NCI-H226 (cell line): ENCODE measurements around the gene PTGFRN.
"Not testable (repeated sequence)": the region's sequence is repeated elsewhere in the genome, so short reads cannot be mapped to it uniquely, and the experiment has no call there.

ENCODE experiments used
- DNase-seq: peaks from one replicate; pipeline ENCODE4 v3.0.0-alpha.2; 2015

The PTGFRN gene

GRCh38 chr1:116909512-116910378 is at the start of gene PTGFRN:
Gene PTGFRN (plus strand): TSS chr1:116909916. CDS start chr1:116910204, 288 bp downstream.
- DNase-seq: peak; percentile 33

DNA sequence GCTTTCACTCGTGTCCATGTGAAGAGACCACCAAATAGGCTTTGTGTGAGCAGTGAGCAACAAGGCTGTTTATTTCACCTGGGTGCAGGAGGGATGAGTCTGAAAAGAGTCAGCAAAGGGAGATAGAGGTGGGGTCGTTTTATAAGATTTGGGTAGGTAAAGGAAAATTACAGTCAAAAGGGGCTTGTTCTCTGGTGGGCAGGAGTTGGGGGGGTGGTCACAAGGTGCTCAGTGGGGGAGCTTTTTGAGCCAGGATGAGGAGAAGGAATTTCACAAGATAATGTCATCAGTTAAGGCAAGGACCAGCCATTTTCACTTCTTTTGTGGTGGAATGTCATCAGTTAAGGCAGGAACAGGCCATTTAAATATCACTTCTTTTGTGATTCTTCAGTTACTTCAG is 49.5 kb upstream of the PTGFRN start:
- not testable (repeated sequence) for DNase-seq

DNA sequence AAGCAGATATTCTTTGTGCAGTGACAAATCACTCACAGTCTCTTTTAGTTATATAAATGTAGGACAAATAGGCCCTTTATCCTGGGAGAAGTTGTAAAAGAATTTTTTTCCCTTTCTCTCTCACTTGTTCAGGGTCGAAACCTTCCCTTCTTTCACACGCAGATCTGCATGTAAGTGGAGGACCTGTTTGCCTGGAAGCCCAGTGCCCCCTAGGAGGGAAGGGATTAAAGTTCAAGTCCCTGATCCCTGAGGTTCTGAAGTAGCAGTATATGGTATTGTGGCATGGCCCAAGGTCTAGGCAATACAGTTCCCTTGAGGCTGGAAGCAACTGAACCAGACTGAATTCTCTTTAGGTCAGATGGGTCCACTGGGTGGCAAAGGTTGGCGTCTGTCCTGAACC is 48.6 kb upstream of the PTGFRN start:
- no peak for DNase-seq

- DNase-seq: not testable (repeated sequence)
Observed at GRCh38 chr1:116863031-116863430, 46.7 kb upstream of the PTGFRN start.

DNA sequence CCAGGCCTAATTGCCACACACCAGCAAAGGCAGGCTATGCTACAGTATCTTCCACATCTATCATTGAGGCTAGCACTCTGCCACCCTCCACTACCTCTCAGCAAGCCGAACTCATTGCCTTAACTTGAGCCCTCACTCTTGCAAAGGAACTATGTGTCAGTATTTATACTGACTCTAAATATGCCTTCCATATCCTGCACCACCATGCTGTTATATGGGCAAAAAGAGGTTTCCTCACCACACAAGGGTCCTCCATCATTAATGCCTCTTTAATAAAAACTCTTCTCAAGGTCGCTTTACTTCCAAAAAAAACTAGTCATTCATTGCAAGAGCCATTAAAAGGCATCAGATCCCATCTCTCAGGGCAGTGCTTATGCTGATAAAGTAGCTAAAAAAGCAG is 43.2 kb upstream of the PTGFRN start:
- not testable (repeated sequence) for DNase-seq

DNA sequence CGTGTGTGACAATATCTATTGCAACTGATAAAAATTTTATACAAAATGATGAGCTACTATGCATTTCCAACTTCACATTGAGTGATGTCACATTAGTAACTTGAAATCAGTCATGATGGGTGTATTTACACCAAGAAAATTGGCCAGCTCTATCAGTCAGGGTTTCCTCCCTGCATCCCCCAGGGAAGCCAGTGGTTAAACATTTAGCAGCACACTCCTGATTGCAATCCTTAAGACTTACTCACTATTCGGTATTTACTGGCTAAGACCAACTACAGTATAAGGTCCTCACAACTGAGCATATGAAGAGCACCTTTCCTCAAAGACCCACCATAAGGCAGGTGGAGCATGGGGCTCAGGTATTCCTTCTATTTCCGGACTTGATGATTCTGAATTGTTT is 41.3 kb upstream of the PTGFRN start:
- peak; percentile 54 for DNase-seq

- DNase-seq: no peak
Observed at GRCh38 chr1:116869611-116870010, 40.1 kb upstream of the PTGFRN start.

GRCh38 chr1:116870300-116870699 is 39.4 kb upstream of the PTGFRN start:
- no peak for DNase-seq

GRCh38 chr1:116871779-116872146 is 38.0 kb upstream of the PTGFRN start:
- DNase-seq: peak; percentile 40

- peak; percentile 58 for DNase-seq
Observed at GRCh38 chr1:116873680-116874271, 35.9 kb upstream of the PTGFRN start.

DNA sequence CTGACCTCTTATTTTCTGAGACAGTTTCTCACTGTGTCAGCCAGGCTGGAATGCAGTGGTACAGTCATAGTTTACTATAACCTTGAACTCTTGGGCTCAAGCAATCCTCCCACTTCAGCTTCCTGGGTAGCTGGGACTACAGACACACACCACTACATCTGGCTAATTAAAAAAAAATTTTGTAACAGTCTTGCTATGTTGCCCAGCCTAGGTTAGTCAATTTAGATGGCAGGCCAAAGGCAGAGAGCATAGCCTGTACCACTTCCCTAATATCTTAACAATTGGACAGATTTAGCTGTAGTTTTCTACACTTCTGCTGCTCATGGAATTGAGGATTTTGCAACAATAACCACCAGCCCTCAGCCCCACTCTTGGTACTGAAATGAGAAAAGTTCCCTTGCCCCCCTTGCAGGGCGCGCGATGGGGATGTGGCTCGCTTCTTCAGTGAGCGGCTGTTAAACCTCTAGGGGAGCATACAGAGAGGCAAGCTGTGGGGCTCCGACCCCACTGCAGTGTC is 34.9 kb upstream of the PTGFRN start:
- peak; percentile 40 for DNase-seq

GRCh38 chr1:116875391-116875790 is 34.3 kb upstream of the PTGFRN start:
- no peak for DNase-seq

DNA sequence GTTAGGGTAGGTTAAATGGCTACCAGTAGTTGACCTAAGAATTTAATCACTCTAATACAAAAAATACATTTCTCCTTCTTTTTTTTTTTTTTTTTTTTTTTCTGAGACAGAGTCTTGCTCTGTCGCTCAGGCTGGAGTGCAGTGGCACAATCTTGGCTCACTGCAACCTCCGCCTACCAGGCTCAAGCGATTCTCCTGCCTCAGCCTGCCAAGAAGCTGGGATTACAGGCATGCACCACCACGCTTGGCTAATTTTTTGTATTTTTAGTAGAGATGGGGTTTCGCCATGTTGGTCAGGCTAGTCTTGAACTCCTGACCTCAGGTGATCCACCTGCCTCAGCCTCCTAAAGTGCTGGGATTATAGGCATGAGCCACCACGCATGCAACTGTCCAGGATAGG is 33.8 kb upstream of the PTGFRN start:
- not testable (repeated sequence) for DNase-seq

GRCh38 chr1:116877141-116877818 is 32.4 kb upstream of the PTGFRN start:
- no peak for DNase-seq

DNA sequence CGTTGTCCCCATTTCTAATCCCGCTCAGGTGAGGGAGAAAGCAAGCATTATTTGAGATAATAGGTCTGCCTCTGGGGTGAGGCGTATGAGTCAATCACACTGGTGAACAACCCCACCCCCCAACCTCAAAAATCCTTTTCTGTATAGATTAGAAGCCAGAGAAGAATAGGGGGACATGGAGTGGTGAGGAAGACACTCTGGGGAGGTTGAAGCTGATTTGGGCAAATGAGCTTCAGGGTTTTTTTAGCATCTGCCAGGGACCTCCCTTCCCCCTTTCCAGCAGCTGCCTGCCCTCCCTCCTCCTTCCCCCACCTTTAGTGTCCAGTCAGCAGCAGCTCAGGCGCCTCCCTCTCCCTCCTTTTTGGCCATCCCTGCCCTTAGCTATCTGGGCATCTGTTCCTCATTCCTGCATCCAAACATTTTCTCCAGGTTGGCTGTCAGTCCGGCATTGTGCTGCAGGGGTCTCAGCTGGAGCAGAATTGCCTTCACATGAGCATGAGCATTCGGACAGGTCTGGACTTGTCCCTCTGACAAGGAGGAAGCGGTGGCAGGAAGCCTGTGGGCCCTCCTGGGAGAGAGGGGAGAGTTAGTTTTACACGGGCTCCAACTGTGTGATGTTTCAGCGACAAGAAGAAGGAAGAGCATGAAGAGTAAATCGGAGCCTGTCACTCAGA is 30.8 kb upstream of the PTGFRN start:
- DNase-seq: peak; percentile 43

DNA sequence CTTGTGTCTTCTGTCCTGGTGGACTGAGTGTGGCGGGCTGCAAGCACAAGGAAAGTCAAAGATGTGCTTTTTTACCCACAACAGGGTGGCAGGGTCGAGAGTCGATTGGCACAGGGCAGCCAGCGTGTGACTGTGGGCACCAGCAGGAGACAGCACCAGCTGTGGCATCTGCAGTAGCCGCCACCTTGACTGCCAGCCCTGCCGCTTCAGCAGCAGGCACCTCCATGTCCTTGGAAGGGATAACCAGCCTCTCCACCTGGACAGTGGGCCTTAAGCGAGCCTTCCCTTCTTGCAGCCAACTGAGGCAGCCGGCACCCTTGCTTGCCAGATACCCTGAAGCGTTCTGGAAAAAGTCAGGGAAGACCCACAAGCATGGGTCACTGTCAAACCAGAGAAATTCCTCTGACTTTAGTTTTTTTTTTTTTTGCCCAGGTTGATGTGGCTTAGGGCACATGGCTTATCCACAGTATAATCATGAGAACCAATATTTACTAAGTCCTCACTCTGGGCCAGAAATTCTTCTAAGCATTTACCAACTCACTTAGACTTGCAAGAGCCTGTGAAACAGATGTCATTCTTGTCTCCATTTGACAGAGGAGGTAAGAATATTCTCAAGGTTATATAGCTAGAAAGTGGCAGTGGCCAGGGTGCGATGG is 30.1 kb upstream of the PTGFRN start:
- DNase-seq: no peak

GRCh38 chr1:116880917-116881316 is 28.8 kb upstream of the PTGFRN start:
- no peak for DNase-seq

- peak; percentile 77 for DNase-seq
Observed at GRCh38 chr1:116881879-116882520, 27.7 kb upstream of the PTGFRN start.

GRCh38 chr1:116882866-116883265 is 26.9 kb upstream of the PTGFRN start:
- DNase-seq: no peak

DNA sequence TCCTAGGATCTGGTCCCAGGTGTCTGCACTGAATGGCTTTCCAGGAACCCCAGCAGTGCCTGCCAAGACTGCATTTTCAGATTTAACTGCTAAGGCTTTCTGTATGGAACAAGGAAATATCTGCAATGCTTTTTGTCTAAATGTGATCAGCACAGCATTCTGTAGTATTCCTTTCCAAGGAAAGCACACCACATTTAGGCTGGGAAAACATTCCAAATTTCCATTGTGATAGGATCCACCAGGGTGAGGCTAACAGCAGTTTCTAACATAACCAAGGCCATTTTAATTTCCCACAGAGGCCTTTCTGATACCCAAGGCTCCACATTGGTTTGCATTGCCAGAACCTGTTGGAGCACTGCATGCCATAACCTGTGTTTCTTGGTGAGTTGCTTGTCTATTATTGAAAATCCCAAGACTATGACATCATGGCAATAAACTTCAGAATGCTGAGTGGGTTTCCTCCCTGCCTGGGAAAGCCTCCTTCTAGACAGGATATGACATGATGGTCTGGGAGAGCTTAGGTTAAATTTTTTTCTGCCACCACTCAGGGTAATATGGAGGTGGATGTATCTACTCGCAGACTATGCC is 23.3 kb upstream of the PTGFRN start:
- peak; percentile 75 for DNase-seq

DNA sequence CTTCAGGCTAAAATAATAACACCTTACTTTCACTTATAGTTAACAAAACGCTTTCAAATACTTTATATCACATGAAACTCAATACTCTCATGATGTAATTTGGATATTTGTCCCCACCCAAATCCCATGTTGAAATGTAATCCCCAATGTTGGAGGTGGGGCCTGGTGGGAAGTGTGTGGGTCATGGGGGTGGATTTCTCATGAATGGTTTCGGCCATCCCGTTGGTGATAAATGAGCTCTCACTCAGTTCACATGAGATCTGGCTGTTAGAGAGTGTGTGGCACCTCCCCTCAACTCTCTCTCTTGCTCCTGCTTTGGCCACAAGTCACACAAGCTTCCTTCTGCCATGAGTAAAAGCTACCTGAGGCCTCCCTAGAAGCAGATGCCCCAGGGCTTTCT is 22.5 kb upstream of the PTGFRN start:
- no peak for DNase-seq

GRCh38 chr1:116889380-116889779 is 20.3 kb upstream of the PTGFRN start:
- DNase-seq: no peak
